Left colon (tissue), 2 donors: ENCODE data around the gene FADS6. TPM values are rescaled to one million over a fixed set of nuclear protein-coding genes. Genes with fewer than 3 reads are reported as not detected.
A peak's percentile ranks its signal among the peaks of the same experiment; 100 is the strongest.

ENCODE experiments used
- ATAC-seq: fragments of 200-7000 bp; cut with Tn5 transposase; one replicate; pipeline ENCODE4 v1.9.1; 2020; ENCODE audit warnings: mild to moderate bottlenecking, moderate library complexity
- DNase-seq, 2 donors: peaks; one replicate each; pipeline ENCODE4 v3.0.0-alpha.2; 2020
- intact Hi-C, 2 donors: fragments of 100-400 bp; cut with DNase I in 1 of 2; cut with micrococcal nuclease in 1 of 2; formaldehyde crosslinking; loops; one replicate each; pipeline versions ENCODE4 v1.11.2 to v1.14.0; 2022; cut with DNase I, micrococcal nuclease
- total RNA-seq, 2 donors: library from RNA; stranded (reverse); fragmentation: NEBNext Ultra II Directional; extraction: Animal tissue kit (Norgen Biotek cat#: 25700); gene quantifications; one replicate each; pipeline ENCODE4 v1.2.1, GENCODE V29; 2021
- donor health status: DM: no; HTN: no; CAD: no.
- donor health status: DM: yes; HTN: yes; CAD: no.

Gene FADS6
- total RNA-seq, 2 donors from 2014 or later = 1.1 to 6.4 TPM

- intact Hi-C loops = no loop called here
- no peak for DNase-seq
- ATAC-seq = no peak
These were observed 50.1 kb downstream of the FADS6 start for GRCh38 chr17:74843352-74843627.

DNA sequence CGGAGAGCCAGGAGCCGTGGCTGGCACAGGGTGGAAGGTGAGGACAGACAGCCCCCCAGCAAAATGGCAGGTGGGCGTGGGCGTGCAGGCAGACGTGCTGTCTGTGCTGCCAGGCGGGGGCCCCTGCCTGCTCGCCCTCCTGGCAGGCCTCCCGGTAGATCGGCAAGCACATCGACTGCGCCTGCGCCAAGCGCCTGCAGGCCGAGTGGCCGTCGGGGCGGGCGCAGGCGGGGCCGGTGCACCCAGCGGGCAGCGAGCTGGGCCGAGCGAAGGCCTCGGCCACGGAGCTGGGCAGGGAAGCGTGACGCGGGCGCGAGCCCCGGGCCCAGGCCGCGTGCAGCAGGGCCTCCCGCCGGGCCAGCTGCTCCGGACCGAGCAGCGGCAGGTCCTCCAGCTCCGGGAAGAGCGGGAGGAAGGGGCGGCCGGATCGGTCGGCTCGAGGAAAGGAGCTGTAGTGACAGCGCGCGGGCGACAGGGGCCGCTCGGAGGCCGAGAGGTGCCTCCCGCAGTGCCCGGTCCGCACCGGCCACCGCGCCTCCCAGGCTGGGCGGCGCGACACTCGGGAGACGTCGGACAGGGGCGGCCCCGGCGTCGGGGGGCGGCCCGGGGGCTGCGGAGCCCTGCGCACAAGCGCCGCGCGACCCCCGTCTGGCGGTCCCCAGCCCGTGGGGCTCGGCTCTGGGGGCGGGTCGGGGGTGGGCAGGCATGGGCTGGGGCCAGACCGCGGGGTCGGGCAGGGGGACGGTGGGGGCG is 50.7 kb downstream of the FADS6 start:
- ATAC-seq (peak; percentile 92), DNase-seq (peak; percentile 59 to 80)
- intact Hi-C loops = no loop called here

- intact Hi-C loops = no loop called here
- ATAC-seq (no peak), DNase-seq (no peak)
These were observed 51.3 kb downstream of the FADS6 start for GRCh38 chr17:74842146-74842598.

DNA sequence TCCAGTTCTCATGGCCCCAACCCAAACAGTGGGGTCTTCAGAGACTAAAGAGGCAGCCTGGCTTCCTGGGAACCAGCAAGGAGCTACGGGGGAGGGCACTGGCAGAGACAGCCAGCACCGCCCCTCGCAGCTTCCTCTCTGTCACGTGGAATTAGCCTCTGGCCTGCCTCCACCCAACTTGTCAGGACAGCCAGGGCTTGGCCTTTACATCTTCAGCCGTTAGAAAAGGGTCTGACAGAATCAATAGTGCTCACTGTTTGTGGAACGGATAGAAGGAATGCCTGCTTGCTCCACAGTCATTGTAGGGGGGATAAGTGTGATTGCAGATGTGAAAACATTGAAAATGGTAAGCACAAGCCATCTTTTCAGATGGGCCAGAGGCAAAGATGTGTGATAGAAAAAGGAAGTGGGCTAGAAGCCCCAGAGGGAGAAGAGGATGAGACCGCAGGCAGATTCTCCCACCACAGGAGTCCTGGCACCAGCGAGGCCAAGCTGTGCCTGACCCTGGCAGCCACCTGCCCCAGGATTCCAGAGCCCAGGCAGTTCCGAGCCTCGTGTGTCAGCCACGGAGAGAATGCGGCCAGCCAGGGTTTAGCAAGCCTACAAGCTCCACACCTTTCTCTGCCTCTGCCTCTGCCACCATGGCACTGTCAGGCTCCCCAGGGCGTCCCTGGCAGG is 52.3 kb downstream of the FADS6 start:
- intact Hi-C loops = no loop called here
- ATAC-seq (no peak), DNase-seq (peak; percentile 52 to 65)

GRCh38 chr17:74839990-74840852 is 53.2 kb downstream of the FADS6 start:
- intact Hi-C loops = no loop called here
- ATAC-seq = no peak
- DNase-seq = no peak

- ATAC-seq (no peak), DNase-seq (no peak)
- intact Hi-C loops = no loop called here
These were observed 55.2 kb downstream of the FADS6 start for GRCh38 chr17:74838274-74838673.

GRCh38 chr17:74836691-74837467 is 56.6 kb downstream of the FADS6 start:
- intact Hi-C loops = no loop called here
- DNase-seq (no peak), ATAC-seq (no peak)

GRCh38 chr17:74836191-74836590 is 57.2 kb downstream of the FADS6 start:
- intact Hi-C loops = no loop called here
- ATAC-seq (no peak), DNase-seq (no peak)

DNA sequence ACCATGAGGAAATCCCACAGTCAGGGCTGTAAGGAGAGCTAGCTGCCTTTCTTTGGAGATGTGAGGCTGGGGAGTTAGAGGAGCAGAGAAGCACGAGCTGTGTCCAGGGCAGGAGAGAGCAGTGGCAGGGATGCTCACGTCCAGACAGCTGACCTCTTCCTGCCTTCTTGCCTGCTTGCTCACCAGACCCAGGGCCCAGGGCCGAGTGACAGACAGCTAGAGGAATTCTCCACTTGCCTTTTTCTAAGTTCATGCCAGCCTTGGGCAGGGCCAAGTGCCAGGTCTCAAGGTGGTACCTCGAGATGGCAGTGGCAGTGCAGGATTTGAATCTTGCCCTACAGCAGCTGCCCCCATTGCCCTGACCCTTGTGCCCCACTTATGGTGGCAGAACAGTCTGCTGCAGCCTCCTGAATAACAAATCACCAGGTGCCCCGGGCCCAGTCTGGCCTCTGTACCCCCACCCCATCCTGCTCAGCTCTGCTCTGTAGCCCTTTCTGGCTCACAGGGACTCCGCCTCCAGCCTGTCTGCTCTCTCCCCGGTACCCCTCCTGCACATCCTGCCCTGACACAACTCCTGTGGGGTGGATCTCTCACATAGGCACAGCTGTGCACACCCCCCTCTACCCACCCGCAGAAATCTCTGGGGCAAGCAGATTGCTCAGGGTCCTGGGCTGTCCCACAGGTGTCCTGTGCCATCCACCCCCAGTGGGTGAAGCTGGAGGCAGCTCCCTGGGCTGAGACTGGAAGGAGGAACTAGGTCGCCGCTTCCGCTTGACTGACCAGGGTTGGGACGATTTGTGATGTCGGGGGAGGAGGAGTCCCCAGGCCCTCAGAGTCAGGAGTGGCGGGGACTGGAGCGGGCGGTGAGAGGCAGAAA is 59.7 kb downstream of the FADS6 start:
- intact Hi-C loops = no loop called here
- peak in 1 of 2 donors; percentile 23 for DNase-seq
- ATAC-seq = no peak

DNA sequence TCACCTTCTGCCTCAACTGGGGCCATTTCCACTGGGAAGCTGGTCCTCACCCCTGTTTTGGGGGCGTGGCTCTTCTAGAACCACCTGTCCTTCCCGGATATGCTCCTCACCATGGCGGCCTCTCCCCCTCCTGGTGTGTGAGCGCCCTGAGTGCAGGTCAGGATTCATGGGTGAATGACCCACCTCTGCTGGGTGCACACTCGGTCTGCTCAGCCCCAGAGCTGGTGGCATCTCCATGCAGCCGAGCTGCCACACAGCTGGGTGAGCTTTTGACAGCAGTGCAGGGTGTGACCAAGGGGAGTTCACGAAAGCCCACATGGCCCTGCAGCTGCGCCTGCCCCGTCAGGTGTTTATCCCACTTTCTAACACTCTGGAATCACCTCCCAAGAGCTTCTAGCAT is 61.0 kb downstream of the FADS6 start:
- intact Hi-C loops = no loop called here
- DNase-seq (no peak), ATAC-seq (peak; percentile 24)

DNA sequence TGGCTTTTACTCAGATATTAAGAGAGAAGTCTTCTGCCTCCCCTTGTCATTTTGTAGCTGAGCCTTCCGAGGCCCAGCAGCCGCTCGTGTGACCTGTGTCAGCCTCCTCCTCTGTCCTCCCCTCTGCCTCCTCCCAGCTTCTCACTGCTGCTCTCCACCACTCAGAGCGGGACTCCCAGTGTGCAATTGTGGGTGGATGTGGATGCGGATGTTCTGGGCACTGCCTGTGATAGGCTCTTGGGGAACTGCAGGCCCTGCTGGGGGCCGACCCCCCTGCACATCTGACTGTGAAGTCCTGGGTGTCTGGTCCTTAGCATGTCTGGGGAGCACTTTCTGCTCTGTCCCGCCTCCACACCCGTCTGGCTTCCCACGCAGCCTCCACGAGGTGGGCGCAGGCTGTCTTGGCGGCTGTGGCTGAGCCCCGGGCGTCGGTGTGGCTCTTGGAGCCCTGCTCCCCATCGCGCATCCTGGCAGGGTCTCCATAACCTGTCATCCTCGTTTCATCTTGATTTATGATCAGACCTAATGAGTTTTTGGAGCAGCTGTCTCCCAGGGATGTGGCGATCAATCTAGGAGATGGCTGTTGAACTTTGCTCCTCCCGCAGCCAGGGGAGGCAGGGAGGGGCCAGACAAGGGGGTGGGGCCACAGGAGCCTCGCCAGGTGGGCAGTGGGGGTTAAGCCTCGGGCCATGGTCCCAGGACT is 61.8 kb downstream of the FADS6 start:
- intact Hi-C loops = no loop called here
- ATAC-seq (peak; percentile 79), DNase-seq (no peak)

GRCh38 chr17:74830861-74831260 is 62.6 kb downstream of the FADS6 start:
- intact Hi-C loops = no loop called here
- no peak for DNase-seq
- ATAC-seq = no peak

DNA sequence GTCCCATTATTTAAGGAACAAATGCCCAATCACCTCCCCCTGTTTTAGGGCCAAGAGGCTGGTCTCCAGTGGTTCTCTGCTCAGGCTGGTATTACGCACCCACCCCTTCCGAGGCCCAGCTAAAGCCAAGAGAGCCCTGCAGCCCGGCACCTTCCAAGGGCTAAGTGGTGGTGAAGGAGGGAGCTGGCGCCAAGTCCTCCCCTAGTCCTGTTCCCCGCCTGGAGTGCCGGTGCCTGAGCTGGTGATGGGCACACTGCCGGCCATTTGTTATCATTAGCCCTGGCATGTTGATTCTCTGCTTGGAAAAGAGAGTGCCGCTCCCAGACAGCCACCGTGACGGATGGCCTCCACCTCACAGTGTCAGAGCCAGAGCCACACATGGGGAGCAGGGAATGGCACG is 65.6 kb downstream of the FADS6 start:
- intact Hi-C loops = no loop called here
- no peak for DNase-seq
- ATAC-seq = no peak

Other genes with a start within 250 kb of the FADS6 start
- 1 to 10 TPM in 1 of 2 donors, under 1 TPM in 1; 0.82 to 2.0 TPM for gene CD300LF, start 180.7 kb downstream of the FADS6 start, total RNA-seq
- gene RAB37, start 156.4 kb downstream of the FADS6 start, total RNA-seq = 10 to 100 TPM in 1 of 2 donors, 1 to 10 TPM in 1; 7.6 to 14.2 TPM
- 100 to 1,000 TPM; 186 to 256 TPM for gene NHERF1, start 145.0 kb downstream of the FADS6 start, total RNA-seq
- gene NAT9, start 117.3 kb downstream of the FADS6 start, total RNA-seq = 10 to 100 TPM; 30.7 to 42.8 TPM
- under 1 TPM; 0.09 to 0.45 TPM for gene GRIN2C, start 33.7 kb downstream of the FADS6 start, total RNA-seq
- 10 to 100 TPM; 13.0 to 17.0 TPM for gene FDXR, start 20.6 kb downstream of the FADS6 start, total RNA-seq
- under 1 TPM in 1 of 2 donors, not detected in 1; 0.31 TPM for gene USH1G, start 29.6 kb upstream of the FADS6 start, total RNA-seq
- 10 to 100 TPM; 52.3 to 70.3 TPM for gene OTOP2, start 30.6 kb upstream of the FADS6 start, total RNA-seq
- gene OTOP3, start 42.3 kb upstream of the FADS6 start, total RNA-seq = 1 to 10 TPM; 1.4 to 2.4 TPM
- gene HID1, start 79.1 kb upstream of the FADS6 start, total RNA-seq = 10 to 100 TPM; 55.4 to 69.3 TPM
- gene CDR2L, start 94.0 kb upstream of the FADS6 start, total RNA-seq = 1 to 10 TPM; 3.1 to 3.2 TPM
- 10 to 100 TPM; 23.6 to 30.4 TPM for gene MRPL58, start 119.0 kb upstream of the FADS6 start, total RNA-seq
- 100 to 1,000 TPM; 310 to 381 TPM for gene ATP5PD, start 153.3 kb upstream of the FADS6 start, total RNA-seq
- 10 to 100 TPM; 16.7 to 19.7 TPM for gene KCTD2, start 153.6 kb upstream of the FADS6 start, total RNA-seq
- gene SLC16A5, start 194.3 kb upstream of the FADS6 start, total RNA-seq = 10 to 100 TPM; 26.6 to 39.6 TPM
- 10 to 100 TPM; 20.3 to 29.9 TPM for gene ARMC7, start 216.3 kb upstream of the FADS6 start, total RNA-seq
- gene NT5C, start 238.1 kb upstream of the FADS6 start, total RNA-seq = 10 to 100 TPM; 77.6 to 86.6 TPM